Limb (tissue), 2 donors: Measurements from ENCODE around the gene GPBP1.

ENCODE experiments used
- DNase-seq, 2 donors: peaks; one replicate each; pipeline ENCODE4 v3.0.0-alpha.2; 2016; ENCODE audit errors: extremely low spot score in 2 of 2

GPBP1 gene

DNA sequence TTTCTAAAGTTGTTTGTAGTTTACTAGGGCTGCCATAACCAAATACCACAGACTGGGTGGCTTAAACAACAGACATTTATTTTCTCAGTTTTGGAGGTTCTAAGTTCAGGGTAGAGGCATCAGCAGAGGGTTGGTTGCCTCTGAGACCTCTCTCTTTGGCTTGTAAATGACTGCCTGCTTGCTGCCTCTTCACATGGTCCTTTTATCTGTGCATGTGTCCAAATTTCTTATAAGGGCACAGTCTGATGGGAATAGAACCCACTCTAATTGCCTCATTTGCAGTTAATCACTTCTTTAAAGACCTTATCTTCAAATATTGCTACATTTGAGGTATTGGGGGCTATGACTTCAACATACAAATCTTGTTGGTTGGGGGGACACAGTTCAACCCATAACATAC, 36.8 kb downstream of the GPBP1 start:
- no peak for DNase-seq

- no peak for DNase-seq
These were observed 37.2 kb downstream of the GPBP1 start for GRCh38 chr5:57211039-57211438.

- no peak for DNase-seq
These were observed 41.9 kb downstream of the GPBP1 start for GRCh38 chr5:57215629-57216195.

DNA sequence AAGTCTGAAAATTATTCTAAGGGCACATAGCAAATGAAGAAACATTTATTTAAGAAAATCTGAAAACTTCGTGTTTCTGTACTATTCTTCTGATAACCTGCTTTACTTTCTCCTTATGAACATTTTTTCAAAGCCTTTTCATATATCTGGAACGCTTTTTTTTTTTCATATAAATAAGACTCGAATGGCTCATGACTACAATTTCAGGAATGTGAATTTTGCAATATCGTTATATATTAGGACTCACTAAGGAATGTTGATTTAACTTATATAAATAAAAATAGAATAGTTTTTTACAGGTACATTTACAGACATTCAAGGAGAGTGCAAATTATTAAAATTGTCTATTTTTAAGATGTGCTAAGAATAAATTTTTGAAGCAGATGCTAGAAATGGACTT, 42.9 kb downstream of the GPBP1 start:
- DNase-seq = no peak

DNA sequence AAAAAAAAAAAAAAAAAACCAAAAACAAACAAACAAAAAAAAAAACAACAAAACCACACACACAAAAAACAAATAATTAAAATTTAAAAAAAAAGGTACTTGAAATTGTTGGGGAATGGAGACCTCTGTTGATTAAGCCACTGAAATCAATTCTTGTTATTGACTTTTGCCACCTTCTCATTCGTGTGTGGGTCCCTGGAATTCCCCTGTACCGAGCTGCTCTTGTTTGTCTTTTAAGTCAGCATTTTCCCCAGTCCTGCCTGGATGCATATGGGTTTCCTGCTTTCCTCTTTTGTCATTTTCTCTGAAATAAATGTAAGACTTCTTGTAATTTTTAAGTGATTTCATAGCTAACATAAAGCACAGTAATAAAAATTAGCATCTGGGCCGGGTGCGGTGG, 45.5 kb downstream of the GPBP1 start:
- DNase-seq = no peak

- DNase-seq = peak in 1 of 2 donors; percentile 57
These were observed 47.2 kb downstream of the GPBP1 start for GRCh38 chr5:57221049-57221568.

DNA sequence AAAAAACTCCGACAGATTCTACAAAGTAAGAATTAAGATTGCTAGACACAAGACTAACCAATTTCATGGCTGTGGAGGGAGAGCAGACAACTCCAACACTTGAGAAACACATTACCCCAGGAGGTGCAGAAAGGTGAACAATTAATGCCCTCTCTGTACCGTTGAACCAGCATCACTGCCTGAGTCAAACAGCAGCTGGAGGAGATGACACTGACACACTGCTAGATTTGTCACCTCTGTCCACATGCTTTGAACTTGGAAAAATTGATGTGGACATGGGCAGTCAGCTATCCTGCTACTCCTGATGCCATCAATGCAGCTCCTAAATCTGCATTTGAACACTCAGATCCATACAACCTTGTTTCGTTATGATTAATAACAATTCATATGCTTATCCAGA, 51.7 kb downstream of the GPBP1 start:
- DNase-seq = no peak

DNA sequence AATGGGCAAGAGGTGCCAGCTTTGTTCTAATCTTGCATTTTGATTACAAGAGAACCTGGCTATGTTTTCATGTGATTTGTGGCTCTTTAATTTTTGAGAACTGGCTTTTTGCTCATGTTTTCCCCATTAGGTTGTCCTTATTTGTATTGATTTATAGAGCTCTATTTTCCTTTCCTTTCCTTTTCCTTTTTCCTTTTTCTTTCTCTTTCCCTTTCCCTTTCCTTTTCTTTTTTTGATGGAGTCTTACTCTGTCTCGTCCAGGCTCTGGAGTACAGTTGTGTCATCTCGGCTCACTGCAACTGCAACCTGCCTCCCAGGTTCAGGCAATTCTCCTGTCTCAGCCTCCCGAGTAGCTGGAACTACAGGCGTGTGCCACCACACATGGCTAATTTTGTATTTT, 55.5 kb downstream of the GPBP1 start:
- DNase-seq = no peak

DNA sequence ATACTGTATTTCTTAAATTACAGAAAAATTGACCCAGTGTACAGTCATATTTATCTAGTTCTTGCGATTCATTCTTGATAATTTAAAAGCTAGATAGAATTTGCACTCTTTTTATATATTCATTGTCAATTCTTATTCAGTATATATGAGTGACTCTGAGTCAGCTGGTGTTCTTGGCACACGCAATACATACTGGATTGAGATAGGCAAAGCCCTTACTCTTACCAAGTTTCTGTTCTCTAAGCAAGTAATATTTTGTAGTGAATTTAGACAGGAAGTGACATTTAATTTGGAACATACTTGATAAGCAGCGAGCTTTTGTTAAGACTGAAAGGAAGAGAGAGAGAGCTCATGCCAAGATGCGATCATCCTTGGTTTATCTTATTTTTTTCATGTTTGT, 57.7 kb downstream of the GPBP1 start:
- DNase-seq = no peak

DNA sequence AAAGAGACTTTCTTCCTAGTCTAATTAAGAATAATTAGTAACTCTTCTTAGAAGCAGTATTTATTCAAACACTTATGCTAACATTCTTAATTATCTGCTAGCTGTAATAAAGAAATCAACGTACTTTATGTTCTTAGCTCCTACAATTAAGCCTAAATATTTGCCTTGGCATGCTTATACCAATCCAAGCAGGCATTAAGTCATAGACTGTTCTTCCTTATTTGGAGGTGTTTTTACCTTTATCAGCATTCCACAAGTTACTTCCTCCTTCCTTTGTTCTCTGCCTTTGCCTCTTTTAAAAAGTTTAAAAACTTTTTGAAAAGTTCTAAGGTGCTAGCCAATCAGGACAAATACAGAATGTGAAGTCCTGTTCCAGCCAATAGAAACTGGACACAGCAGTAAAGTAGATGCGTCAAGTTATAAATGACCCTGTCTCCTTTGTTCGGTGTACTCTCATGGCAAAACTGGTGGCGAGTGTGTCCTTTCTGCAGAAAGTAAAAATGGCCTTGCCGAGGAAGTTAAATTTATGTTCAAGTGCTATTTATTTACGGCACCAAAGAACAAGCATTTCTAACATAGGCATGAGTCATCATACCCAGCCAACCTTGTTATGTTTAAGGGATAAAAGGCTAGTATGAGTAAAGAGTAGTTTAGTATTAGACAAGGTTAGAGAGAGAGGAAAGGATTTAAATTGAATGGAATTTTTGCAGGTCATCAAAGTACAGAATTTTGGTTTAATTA, 58.6 kb downstream of the GPBP1 start:
- DNase-seq = no peak

- no peak for DNase-seq
These were observed 69.7 kb downstream of the GPBP1 start for GRCh38 chr5:57243286-57244137.

GRCh38 chr5:57244331-57244730, 70.5 kb downstream of the GPBP1 start:
- DNase-seq = no peak

GRCh38 chr5:57246426-57246825, 72.6 kb downstream of the GPBP1 start:
- DNase-seq = no peak

GRCh38 chr5:57247765-57248164, 73.9 kb downstream of the GPBP1 start:
- DNase-seq = no peak

- DNase-seq = no peak
These were observed 75.5 kb downstream of the GPBP1 start for GRCh38 chr5:57249265-57249874.

DNA sequence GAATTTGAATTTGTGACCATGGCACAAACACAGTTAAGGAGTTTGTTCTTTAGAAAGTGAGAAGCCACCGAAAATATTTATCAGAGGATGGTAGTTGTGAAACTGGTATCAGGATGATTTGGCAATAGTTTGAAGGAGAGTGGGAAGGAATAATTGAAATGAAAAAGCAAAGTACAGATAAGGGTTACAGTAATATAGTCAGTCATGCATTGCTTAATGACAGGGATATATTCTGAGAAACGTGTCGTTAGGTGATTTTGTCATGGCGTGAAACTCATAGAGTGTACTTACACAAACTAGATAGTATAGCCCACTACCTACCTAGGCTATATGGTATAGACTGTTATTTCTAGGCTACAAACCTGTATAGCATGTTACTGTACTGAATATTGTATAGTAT, 84.2 kb downstream of the GPBP1 start:
- no peak for DNase-seq

- DNase-seq = no peak
These were observed 85.1 kb downstream of the GPBP1 start for GRCh38 chr5:57258943-57259342.

DNA sequence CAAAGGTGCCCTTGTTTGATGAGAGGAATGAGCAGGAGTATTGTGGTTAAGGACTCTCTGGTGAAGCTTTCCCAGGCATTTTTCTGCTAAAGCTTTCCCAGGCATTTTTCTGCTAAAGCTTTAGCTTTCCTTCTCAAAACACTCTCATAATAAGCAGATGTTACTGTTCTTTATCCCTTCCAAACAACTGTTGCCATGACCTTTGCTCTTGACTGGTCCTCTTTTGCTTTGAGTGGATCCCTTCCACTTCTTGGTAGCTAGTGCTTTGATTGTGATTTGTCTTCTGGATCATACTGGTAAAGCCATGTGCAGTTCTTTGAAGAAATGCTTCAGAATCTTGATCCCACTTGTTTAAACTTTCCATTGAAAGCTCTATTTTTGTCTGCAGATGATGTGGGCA, 85.8 kb downstream of the GPBP1 start:
- DNase-seq = no peak

DNA sequence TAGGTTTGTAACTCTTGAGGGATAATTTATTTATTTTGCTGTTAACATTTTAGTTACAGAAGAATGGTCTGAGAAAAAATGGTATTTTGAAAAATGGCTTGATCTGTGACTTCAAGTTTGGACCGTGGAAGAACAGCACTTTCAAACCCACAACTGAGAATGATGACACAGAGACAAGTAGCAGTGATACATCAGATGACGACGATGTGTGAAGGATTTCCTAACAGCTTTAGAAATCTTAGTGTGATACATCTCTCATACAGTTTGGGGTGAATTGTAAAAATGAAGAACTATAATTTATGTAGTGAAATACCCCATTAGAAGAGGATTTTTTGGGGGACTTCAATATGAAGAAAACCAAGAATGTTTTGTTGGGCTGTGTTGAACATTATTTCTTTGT, 88.7 kb downstream of the GPBP1 start:
- no peak for DNase-seq

DNA sequence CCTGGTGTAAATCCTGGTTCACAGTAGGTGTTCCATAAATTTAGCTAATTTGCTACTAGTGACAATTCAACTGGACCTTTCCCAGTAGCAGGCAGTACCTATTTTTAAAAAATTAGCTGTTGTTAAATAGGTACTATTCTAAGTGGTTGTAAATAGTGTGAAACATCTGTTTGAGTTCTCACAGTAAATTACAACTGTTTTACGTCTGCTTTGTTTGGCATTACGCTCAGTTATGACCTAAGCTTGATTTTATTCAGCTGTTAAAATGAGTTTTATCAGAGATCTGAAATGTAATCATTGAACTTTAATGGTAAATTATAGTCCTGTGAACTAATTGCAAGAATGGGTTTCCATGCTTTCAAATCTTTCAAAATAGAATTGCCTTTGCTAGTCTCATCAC, 93.9 kb downstream of the GPBP1 start:
- DNase-seq = no peak

DNA sequence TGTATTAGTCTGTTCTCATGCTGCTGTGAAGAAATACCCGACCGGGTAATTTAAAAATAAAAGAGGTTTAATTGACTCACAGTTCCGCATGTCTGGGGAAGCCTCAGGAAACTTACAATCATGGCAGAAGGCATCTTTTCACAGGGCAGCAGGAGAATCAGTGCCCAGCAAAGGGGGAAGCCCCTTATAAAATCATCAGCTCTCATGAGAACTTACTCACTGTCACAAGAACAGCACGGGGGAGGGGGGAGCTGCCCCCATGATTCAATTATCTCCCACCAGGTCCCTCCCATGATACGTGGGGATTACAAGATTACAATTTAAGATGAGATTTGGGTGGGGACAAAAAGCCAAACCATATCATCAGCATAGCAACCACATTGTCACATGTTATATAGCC, 102.5 kb downstream of the GPBP1 start:
- no peak for DNase-seq

GRCh38 chr5:57277085-57277484, 103.2 kb downstream of the GPBP1 start:
- no peak for DNase-seq
